Adrenal gland (tissue), 5 donors: ENCODE results near the gene DCUN1D2.
"Not testable (repeated sequence)": the region's sequence is repeated elsewhere in the genome, so short reads cannot be mapped to it uniquely, and the experiment has no call there.

Experiments
- CTCF ChIP-seq, 6 experiments: fragments of 450-650 bp in 4 of 6; fragments of 200-600 bp in 2 of 6; sonication (generic) in 1 of 6; IDR thresholded peaks; 1 replicate in 5 of 6; 2 replicates in 1 of 6; pipeline versions ENCODE4 v1.5.1 to v1.8.0; 2016 to 2021; ENCODE audit warnings: antibody characterized with exemption in 6 of 6, mild to moderate bottlenecking in 2 of 6, moderate library complexity in 1 of 6
- POLR2A ChIP-seq, 2 donors: fragments of 450-650 bp; IDR thresholded peaks; one replicate each; pipeline ENCODE4 v1.6.1; 2017; ENCODE audit warnings: antibody characterized with exemption in 2 of 2, mild to moderate bottlenecking in 2 of 2, moderate library complexity in 1 of 2
- donor health status: DM: no; HTN: no; CAD: no.

GRCh38 chr13:113436866-113437265, 53.6 kb downstream of the DCUN1D2 start:
- not testable (repeated sequence) for TF ChIP-seq CTCF, POLR2A (IDR thresholded peaks at IDR 0.05)
